SW480 (cell line): ENCODE data around the gene LPAR5.
"Not testable (repeated sequence)": the region's sequence is repeated elsewhere in the genome, so short reads cannot be mapped to it uniquely, and the experiment has no call there.

Experiments used
- DNase-seq: peaks from one replicate; pipeline ENCODE4 v3.0.0-alpha.2; 2016; ENCODE audit warnings: low spot score

LPAR5 gene

DNA sequence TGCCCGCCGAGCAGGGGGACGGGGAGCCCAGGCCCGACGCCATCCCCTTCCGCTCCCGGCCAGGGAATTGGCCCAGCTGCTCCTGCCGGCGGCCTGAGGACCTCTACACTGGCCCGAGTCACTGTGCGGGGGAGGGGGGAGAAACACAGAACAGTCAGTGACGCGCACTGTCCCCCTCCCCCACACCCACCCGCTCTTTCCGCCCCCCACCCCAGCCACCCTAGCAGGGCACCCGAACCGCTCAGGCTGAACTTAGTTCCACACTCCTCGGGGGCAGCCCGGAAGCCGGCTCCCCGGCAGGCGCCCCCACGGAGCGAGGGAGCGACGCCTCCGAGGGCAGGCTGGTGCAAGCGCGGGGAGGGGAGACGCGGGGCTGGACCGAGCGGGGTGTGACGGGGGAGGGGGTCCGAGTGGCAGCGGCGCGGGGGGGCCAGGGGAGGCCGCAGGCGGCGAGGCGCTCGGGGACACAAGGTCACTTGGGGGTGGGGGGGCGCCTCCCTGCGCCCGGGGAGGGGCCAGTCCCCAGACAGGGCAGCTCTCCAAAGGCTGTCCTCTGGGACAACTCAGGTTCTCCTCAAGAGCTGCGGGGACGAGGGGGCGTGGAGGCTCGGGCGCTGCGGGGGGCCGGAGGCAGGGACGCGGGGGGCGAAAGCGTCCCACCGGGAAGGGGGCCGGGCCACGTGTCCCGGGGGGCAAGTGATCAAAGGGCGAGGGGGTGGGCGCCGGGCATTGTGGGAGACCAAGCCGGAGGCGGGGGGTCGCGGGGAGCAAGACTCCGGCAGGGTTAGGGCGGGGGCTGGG, 29.2 kb downstream of the LPAR5 start:
- DNase-seq, result no peak

DNA sequence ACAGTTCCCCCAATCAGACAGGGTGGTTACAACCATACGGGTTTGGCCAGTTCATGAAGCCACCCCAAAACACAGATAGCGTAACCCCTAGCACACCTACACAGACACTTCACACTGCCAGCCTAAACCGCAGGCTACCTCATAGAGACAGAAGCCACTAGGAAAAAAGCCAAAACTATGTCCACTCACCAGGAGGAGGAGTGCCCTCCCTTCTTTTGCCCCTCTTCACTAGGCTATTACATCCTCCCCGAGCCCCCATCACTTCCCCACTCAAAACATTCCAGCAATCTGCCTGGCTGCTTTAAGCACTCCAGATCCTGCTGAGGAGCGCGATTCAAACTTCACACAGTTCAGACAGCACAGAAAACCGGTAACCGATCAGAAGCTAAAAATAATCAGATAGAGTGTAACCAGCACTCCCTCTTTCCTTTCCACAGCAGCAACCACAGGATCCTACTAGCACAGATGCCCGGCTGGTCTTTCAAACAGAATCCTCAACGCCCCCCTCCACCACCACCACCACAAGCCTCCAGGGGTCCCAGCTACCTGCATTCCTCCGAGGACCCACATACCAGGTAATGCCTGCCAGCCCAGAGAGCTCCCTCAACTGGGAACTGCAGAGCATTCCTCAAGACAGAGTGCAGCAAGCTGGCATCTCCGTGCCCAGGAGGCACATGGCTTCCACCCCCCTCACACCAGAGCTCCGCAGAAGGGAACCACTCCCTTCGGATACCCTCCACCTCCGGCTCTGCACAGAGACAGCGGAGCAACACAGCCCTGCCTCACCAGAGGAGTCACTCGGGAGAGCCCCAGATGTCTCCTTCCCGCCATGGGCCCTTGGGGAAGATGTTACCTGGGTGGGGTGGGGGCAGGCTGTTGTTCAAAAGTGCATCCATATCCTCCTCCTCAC, 30.1 kb downstream of the LPAR5 start:
- DNase-seq, result no peak

DNA sequence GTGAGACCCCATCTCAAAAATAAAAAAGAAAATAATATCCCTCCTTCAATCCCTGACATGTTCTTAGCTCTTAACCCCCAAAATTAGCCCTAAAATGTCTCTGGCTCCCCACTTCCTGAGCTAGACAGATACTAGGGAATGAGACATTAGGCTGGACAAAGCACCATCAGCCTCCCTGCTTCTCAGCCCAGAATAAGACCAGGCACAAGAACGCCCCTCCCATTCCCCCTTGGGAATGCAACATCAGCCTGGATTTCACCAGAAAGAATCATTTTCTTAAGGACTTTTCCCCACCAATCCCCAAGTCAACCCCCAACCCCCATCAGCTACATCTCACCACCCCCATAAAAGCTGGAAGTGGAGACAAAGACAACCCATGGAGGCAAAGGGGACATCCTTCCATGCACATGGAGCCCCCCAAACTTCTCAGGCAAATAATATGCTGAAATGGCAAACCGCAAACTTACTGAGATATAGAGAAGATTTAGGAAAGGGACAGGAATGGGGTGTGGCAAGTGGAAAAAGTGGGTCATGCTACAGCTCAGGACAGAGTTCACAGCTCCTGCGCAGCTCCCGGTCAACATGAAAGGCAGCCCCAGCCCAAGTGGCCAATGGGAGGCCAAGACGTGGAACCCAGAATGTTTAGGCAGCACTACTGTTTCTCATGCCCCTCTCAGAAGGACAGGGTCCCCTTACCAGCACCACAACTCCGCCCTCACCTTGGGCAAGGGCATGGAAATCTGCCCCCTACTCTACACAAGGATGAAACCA, 31.3 kb downstream of the LPAR5 start:
- peak; percentile 59 for DNase-seq

DNA sequence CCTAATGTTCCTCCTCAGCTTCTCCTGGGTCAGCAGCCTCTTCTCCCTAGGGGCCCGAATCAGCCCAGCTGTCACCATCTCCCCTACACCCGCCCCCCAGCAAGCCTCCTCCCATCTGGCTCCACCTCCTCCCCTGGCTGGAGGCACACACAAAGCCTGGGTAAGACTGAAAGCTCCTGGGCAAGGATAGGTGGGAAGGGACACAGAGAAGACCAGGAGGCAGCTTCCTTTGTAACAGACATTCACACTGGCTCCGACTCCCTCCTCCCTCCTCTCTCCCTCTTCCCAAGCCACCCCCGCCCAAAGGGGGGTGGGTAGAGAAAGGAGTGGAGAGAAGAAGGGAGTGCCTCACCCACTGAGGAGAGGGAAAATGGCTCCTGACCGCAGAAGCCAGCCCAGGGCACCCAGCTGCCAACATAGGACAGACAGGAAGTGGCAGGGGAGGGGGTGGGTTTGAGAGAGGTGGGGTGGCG, 32.6 kb downstream of the LPAR5 start:
- no peak for DNase-seq

DNA sequence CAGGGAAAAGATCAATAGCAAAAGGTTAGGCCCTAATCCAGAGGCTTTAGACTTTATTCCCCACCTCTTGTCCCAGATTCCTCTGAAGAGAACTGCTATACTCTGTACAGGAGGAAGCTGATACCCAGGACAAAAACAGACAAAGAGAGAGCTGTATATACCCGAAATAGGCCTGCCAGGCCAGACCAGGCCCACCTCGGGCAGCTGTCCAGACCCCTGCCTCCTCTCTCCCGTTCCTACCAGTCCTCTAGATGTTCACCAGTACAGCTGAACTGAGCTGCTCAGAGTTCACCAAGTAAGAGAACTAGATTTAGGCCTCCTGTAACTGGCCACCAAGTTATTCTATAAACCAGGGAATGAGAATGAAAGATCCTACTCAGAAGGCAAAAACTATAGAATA, 33.2 kb downstream of the LPAR5 start:
- DNase-seq, result no peak

DNA sequence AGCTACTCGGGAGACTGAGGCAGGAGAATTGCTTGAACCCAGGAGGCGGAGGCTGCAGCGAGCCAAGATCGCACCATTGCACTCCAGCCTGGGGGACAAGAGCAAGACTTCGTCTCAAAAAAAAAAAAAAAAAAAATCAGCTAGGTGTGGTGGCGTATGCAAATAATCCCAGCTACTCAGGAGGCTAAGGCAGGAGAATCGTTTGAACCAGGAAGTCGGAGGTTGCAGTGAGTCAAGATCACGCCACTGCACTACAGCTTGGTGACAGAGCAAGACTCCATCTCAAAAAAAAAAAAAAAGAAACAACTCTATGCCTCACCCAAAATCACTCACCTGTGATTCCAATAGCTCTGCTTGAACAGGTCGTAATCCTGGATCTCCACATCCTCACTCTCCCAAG, 40.1 kb downstream of the LPAR5 start:
- not testable (repeated sequence) for DNase-seq

DNA sequence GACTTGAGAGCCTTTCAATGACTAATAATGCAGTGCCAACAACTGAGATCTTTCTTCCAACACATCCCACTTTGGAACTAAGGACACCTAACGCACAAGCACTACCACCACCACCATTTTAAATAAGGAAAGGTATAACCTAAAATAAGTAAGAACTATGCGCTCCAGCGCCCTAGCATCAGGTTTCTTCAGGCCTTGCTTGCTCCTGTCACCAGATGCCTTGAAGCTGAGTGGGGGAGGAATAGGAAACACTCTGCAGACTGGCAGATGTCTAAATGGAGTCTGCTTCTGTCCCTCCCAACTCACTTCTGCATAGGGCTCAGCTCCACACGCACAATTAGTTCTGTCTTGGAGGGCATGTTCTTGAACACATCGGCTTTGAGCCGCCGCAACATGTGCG, 43.7 kb downstream of the LPAR5 start:
- DNase-seq, result no peak

DNA sequence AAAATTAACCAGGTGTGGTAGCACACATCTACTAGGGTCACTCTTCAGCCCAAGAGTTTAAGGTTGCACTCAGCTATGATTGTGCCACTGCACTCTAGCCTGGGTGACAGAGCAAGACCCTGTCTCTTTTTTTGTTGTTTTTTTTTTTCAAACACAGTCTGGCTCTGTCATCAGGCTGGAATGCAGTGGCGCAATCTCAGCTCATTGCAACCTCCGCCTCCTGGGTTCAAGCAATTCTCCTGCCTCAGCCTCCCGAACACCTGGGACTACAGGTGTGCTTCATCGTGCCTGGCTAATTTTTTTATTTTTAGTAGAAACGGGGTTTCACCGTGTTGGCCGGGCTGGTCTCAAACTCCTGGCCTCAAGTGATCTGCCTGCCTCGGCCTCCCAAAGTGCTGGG, 49.2 kb downstream of the LPAR5 start:
- DNase-seq, result not testable (repeated sequence)

DNA sequence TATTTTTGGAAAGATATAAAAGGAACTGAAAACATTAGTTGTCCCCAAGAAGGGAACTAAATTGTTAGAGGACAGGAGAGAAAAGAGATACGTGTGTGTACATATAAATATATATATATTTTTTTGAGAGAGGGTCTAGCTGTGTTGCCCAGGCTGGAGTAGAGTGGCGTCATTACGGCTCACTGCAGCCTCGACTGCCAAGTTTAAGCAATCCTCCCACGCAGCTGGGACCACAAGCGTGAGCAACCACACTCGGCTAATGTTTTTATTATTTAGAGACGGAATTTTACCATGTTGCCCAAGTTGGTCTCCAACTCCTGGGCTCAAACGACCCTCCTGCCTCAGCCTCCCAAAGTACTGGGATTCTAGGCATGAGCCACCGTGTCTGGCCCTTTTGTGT, 51.5 kb downstream of the LPAR5 start:
- DNase-seq, result no peak

DNA sequence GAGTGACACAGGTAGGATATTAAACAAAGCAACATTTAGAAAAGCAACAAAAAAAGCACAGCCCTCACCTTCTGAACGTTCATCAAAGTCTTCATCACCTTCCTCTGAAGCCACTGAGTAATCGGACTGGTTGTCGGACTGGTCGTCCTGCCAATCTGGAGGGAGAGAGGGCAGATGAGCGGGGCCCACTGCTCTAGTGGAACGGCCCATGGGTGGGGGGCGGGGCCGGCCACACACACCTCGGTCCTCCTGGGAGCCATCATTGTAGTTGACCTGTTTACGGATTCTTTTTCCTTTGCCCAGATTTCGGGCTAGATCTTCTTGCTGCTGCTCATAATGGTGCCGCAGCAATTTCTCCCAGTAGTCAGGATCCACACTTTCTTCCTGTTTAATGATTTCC, 52.8 kb downstream of the LPAR5 start:
- no peak for DNase-seq

DNA sequence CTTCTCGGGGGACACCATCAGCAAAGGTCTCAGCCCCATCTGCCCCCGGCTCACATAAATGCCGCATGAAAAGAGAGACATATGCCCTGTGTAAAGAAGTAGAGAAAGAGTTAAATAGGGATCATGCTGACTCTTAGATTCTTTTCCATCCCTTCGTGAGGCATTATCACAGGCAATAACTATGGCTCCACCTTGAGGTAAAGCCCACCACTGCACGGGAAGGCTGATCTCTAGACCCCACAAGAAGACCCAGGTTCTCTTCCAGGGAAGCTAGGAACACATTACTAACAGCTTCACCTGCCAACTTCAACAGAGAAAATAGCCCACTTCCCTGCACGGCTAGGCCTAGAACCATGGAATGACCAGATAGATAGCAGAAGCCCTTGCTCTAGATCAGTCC, 53.6 kb downstream of the LPAR5 start:
- no peak for DNase-seq

DNA sequence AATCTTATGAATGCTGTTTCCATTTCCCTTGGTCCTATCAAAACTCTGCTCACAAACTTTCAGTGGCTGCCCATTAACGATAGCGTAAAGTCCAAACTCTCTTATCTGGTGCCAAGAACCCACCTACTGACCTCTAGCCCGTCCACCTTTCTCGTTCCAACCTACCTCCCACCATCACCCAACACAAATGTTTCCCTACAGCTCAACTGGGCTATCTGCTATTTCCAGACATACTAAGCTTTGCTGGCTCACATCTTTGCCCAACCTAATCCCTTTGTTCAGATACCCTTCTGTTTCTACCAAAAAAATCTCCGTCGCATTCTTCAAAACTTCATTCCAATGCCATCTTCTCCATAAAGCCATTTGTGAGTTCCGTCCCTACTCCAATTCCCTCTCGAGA, 60.1 kb downstream of the LPAR5 start:
- no peak for DNase-seq

DNA sequence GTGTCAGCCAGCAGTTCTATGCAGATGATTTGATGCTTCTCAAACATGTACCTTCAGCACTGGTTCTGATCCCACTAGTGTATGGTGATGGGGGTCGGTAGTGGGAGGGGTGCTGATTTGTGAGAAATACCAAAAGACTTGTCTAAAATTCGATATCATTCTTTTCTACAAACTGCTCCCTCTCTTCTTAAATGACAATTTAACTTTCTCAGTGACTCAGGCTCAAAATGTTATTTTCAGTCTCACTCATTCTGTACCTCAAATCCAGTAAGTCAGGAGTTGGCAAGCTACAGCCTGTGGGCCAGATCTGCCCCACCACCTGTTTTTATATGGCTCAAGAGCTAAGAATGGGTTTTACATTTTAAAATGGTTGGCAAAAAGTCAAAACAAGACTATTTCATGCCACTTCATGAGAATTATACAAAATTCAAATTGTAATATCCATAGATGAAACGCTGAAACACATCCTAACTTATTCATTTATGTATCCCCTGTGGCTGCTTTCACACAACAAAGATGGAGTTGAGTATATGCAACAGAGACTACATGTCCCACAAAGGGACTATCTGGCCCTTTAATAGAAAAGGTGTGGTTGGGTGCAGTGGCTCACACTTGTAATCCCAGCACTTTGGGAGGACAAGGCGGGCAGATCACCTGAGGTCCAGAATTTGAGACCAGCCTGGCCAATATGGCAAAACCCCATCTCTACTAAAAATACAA, 61.0 kb downstream of the LPAR5 start:
- no peak for DNase-seq

DNA sequence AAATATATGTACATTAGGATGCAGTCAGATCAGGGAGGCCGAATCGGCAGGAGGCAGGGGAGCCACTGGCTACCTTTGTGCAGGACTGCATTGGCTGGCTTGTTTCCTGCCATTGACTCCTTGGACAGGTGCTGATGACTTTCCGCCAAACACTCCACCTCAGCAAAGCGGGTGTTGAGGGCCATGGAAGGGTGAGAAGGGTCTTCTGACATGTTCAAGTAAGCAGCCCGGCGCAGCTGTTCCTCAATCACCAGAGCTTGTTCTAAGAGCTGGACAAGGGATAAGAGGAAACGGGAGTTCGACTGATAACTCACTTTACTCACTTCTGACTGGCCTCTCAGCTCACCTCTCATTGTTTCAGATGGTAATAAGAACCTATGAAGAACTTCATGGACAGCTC, 62.8 kb downstream of the LPAR5 start:
- DNase-seq, result no peak

DNA sequence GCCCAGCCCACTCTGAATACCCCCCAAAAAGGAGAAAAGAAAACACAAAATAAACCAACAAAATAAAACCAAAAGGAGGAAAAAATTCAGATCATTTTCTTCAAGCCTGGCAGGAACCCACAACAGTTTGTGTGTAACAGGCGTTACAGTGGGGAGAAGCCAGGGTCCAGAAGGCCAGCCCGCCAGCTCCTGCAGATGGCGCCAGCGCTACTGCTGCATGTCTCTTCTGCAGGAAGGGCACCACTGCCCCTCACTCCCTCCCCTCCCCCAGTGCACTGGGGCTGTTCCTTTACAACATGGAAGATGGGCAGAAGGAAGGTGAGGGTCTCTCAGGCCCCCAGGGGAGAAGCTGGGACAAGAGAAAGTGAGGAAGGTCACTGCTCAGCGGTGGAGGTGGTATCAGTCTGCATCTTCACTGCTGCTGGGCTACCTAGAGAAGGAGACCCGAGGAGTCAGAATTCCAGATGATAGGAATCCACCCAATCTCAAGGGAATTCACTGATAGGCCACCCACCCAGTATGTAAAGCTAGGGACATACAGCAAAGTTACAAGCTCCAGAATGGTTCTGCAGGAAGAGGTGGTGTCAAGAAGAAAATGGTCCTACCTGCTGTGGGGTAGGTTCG, 65.4 kb downstream of the LPAR5 start:
- DNase-seq, result peak; percentile 71

DNA sequence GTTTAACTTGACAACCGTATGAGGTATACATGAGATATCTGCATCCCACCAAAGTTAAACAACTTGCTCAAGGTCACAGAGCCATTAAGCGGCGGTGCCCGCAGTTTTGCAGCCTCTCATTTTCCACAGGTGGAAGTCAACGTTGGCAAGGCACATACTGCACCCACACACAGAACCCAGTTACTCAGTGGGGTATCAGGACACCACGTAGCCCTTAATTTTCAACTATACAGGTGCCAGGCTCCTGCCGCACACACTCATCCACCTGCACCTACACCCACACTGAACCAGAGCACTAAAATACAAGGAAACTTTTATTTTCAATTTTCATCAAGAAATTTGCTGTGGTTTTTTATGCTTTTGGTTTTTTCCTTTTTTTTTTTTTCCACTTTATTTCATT, 66.0 kb downstream of the LPAR5 start:
- no peak for DNase-seq

DNA sequence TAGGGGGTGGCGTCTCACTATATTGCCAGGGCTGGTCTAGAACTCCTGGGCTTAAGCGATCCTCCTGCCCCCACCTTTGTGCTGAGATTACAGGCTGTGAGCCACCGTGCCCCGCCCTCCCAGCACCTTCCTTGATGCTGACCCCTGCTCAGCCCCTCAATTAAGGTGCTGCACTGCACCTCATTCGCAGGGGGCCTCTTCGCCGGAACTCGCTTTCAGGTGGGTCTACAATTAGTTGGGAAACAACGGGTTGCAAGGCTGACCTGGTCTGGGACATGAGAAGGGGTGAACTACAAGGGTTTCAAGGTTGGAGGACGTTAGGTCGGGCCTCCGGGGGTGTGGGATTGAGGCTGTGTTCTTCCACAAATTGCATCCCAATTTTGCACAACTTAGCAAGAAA, 66.4 kb downstream of the LPAR5 start:
- DNase-seq, result no peak
